Osteoblast (primary cell): ENCODE data around the gene MTHFD2L. TPM values are rescaled to one million over a fixed set of nuclear protein-coding genes. Genes with fewer than 3 reads are reported as not detected.

Experiments
- DNase-seq: peaks from one replicate; pipeline ENCODE4 v3.0.0; 2011; ENCODE audit warnings: low spot score, mixed read lengths; ENCODE audit not compliant: insufficient read length; ENCODE audit errors: missing footprints
- H2AFZ ChIP-seq: 2 replicates; pipeline ENCODE4 v1.6.0; 2011; ENCODE audit warnings: mild to moderate bottlenecking, low read length
- H3K27ac ChIP-seq: 2 replicates; pipeline ENCODE4 v1.5.1; 2011; ENCODE audit warnings: mild to moderate bottlenecking, low read depth, low read length, moderate library complexity
- H3K27me3 ChIP-seq: 2 replicates; pipeline ENCODE4 v1.6.0; 2012; ENCODE audit warnings: mild to moderate bottlenecking, control low read depth, inconsistent platforms, low read length, moderate library complexity; ENCODE audit not compliant: insufficient read depth
- H3K36me3 ChIP-seq: 2 replicates; pipeline ENCODE4 v1.5.1; 2011; ENCODE audit warnings: mild to moderate bottlenecking, low read length, control low read depth, moderate library complexity; ENCODE audit not compliant: insufficient read depth
- H3K4me1 ChIP-seq: 2 replicates; pipeline ENCODE4 v1.5.1; 2011; ENCODE audit warnings: mild to moderate bottlenecking, low read length, control low read depth, moderate library complexity; ENCODE audit not compliant: insufficient read depth
- H3K4me2 ChIP-seq: 2 replicates; pipeline ENCODE4 v1.6.0; 2011; ENCODE audit warnings: mild to moderate bottlenecking, low read length; ENCODE audit not compliant: insufficient read depth
- H3K4me3 ChIP-seq: fragments of 200-600 bp; sonication (generic); 3 replicates; pipeline ENCODE4 v1.5.1; 2012; ENCODE audit warnings: mild to moderate bottlenecking, low read length, inconsistent platforms; ENCODE audit not compliant: insufficient read depth
- H3K79me2 ChIP-seq: 2 replicates; pipeline ENCODE4 v1.6.0; 2012; ENCODE audit warnings: mild to moderate bottlenecking, low read length, control low read depth, inconsistent platforms; ENCODE audit not compliant: insufficient read depth
- H3K9me3 ChIP-seq: 2 replicates; pipeline ENCODE4 v1.5.1; 2011; ENCODE audit warnings: low read depth, low read length, control low read depth
- H4K20me1 ChIP-seq: 2 replicates; pipeline ENCODE4 v1.6.0; 2012; ENCODE audit warnings: mild to moderate bottlenecking, low read length, control low read depth; ENCODE audit not compliant: insufficient read depth
- total RNA-seq: library from RNA; depleted of rRNA; stranded (reverse); fragments of >200 nt; gene quantifications from 2 replicates; pipeline ENCODE4 v1.2.3, GENCODE V29; 2012
- TF ChIP-seq, protein P1 (sequence below): IDR thresholded peaks from 2 replicates; pipeline ENCODE4 v1.5.1; 2011; ENCODE audit warnings: mild to moderate bottlenecking, low read depth, low read length, moderate library complexity; ENCODE audit errors: extremely low read depth

Gene MTHFD2L
- total RNA-seq, 1 donor, result 13.0 TPM

DNA sequence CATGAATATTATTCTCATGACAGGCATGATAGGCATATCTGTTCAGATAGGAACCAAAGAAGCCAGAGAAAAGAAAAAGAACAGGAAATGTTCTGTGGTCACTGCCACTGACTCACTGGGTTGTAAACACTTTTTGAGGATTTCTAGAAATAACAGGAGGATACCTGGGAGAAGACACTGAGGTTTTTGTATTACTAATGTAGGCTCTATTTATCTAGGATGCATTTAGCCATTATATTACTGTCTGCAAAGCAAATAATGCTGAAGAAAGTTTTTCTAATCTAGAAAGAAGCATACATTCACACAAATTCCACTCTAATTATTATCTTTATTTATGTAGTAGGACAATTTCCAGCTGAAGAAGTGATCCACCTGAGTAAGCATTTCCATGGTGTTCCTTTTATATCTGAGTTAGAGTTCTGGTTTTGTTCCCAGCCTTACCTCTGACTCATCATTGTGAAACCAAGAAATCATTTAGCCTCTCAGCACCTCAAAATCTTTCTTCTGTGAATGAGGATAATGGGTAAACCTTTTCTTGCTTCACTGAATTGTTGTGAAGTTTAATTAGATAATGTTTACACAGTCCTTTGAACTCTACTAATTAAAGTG lies 110.2 kb downstream of the MTHFD2L start:
- Histone ChIP-seq H4K20me1 (no peaks in the 10 kb centered on the region), H3K36me3 (no peaks in the 10 kb centered on the region)

DNA sequence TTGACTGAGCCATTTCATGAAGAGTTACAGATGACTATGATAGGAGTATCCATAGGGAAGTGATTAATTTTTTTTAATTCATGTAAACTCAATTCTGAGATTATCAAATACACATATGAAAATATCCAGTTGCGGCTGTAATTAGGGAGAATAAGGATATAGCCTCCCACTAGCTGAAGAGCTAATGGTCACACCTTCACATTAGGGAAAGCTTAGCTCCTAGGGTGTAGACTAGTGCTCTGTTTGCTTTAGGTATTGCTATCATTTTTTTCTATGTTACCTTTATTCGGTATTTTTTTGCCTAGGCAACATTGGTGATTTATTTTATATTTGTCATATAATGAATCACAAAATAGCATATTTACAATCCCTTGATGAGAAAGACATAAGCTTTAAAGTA lies 110.7 kb downstream of the MTHFD2L start:
- Histone ChIP-seq H3K4me2 (no peak overlapping the region), H3K79me2 (no peaks in the 10 kb centered on the region), H3K27me3 (no peaks in the 10 kb centered on the region), H3K36me3 (no peaks in the 10 kb centered on the region), H3K9me3 (no peaks in the 10 kb centered on the region), H3K4me3 (no peak overlapping the region), H4K20me1 (no peaks in the 10 kb centered on the region), H3K27ac (no peak overlapping the region), H2AFZ (no peak overlapping the region), H3K4me1 (peaks cover 16% of the 10 kb centered on the region)
- TF ChIP-seq, protein P1, sequence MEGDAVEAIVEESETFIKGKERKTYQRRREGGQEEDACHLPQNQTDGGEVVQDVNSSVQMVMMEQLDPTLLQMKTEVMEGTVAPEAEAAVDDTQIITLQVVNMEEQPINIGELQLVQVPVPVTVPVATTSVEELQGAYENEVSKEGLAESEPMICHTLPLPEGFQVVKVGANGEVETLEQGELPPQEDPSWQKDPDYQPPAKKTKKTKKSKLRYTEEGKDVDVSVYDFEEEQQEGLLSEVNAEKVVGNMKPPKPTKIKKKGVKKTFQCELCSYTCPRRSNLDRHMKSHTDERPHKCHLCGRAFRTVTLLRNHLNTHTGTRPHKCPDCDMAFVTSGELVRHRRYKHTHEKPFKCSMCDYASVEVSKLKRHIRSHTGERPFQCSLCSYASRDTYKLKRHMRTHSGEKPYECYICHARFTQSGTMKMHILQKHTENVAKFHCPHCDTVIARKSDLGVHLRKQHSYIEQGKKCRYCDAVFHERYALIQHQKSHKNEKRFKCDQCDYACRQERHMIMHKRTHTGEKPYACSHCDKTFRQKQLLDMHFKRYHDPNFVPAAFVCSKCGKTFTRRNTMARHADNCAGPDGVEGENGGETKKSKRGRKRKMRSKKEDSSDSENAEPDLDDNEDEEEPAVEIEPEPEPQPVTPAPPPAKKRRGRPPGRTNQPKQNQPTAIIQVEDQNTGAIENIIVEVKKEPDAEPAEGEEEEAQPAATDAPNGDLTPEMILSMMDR, result no peak
- no peak for DNase-seq

More for the DNA sequence above, 110.2 kb downstream of the MTHFD2L start:
- H2AFZ ChIP-seq, result no peak overlapping the region
- H3K4me3 ChIP-seq, result no peak overlapping the region
- H3K4me1 ChIP-seq, result peaks cover 16% of the 10 kb centered on the region
- TF ChIP-seq, protein P1, result no peak
- peak overlapping the region; percentile 31 for H3K27ac ChIP-seq
- DNase-seq, result peak; percentile 34
- H3K79me2 ChIP-seq, result no peaks in the 10 kb centered on the region
- no peaks in the 10 kb centered on the region for H3K27me3 ChIP-seq
- H3K9me3 ChIP-seq, result no peaks in the 10 kb centered on the region
- H3K4me2 ChIP-seq, result no peak overlapping the region

DNA sequence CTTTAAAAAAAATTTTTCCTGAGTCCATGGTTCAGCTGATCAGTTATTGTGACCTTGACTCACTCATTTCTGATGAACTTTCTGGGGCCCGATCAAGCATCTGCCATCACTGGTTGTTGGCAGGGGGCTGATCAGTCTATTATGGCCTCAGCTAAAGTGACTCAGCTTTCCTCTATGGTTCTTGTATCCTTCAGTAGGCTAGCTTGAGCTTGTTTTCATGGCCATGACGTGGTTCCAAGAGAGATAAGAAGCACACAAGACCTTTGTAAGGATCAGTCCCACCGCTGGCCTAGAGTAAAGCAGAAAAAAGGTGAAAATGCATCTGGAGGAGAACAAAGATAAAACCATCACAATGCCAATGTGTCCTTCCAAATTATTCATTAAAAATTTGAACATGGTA lies 120.6 kb downstream of the MTHFD2L start:
- Histone ChIP-seq H3K9me3 (no peaks in the 10 kb centered on the region), H2AFZ (no peak overlapping the region), H3K79me2 (no peaks in the 10 kb centered on the region), H3K27ac (no peak overlapping the region), H3K27me3 (no peaks in the 10 kb centered on the region), H3K4me2 (no peak overlapping the region), H3K4me3 (no peak overlapping the region), H4K20me1 (no peaks in the 10 kb centered on the region), H3K36me3 (no peaks in the 10 kb centered on the region), H3K4me1 (peaks cover 6% of the 10 kb centered on the region)
- no peak for DNase-seq
- TF ChIP-seq, protein P1, result no peak

DNA sequence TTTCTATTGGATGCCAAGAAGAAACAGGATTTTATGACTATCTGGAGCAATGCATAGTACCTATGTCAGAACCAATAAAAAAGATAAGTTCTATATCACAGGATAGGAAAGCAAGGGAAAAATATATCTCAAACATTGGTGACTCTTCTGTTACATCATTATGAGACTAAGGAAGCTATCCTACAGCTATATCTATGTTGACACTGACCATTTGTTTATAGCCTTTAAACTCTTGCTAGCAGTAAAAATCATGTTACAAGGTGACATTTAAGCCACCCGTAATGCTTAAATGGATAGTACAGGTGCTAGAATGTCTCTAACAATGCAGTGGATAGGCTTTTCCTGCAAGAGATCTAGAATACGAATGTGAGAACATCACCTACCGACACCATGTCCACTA lies 121.8 kb downstream of the MTHFD2L start:
- H2AFZ ChIP-seq, result no peak overlapping the region
- TF ChIP-seq, protein P1, result no peak
- H3K4me2 ChIP-seq, result no peak overlapping the region
- no peaks in the 10 kb centered on the region for H3K36me3 ChIP-seq
- H3K4me3 ChIP-seq, result no peak overlapping the region
- H3K79me2 ChIP-seq, result no peaks in the 10 kb centered on the region
- no peak for DNase-seq
- no peak overlapping the region for H3K27ac ChIP-seq
- no peaks in the 10 kb centered on the region for H3K27me3 ChIP-seq
- H4K20me1 ChIP-seq, result no peaks in the 10 kb centered on the region
- H3K9me3 ChIP-seq, result no peaks in the 10 kb centered on the region
- H3K4me1 ChIP-seq, result peaks cover 12% of the 10 kb centered on the region
